ENCODE measurements around the gene YIPF2.
A peak's percentile ranks its signal among the peaks of the same experiment; 100 is the strongest.

The YIPF2 gene

DNA sequence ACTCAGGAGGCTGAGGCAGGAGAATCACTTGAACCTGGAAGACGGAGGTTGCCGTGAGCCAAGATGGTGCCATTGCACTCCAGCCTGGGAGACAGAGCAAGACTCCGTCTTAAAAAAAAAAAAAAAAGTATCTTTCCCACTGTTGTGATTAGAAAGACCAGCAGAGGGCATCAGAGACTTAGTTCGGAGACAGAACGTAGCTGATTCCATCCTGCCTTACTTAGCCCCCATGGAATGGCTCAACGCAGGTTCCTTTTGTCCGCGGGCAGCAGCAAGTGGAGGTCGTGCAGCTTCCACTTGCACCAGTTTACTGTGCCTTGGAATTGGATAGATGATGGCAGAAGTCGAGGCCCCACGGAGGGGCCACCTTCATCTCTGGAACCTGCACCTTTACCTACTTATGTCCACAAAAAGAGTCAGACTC, 8.2 kb upstream of the YIPF2 start:
- peak; percentile 94 for DNase-seq

DNA sequence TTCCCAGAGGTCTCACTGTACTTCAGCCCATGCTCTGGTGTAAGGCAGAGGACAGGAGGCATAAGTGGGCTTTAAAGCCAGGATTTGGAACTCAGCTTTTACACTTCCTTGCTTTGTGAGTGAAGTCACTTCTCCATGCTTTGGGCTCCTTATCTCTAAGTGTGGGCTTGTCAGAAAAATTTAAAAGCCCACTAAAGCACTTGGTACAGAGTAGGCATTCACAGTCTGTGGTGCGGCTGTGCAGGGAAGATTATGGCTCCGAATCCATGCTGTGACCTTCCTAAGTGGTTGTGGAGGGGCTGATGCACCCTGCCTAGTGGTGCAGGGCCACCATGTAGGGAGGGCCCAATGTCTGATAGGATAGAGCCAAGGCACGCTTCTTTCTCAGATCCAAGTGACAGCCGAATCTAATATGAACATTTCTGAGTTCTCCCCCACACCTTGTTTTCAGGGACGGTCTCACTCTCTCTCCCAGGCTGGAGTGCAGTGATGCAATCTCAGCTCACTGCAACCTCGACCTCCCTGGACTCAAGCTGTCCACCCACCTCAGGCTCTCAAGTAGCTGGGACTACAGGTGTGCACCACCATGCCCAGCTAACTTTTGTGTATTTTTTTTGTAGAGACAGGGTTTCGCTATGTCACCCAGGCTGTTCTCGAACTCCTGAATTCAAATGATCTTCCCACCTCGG, 7.1 kb upstream of the YIPF2 start:
- DNase-seq: no peak

DNA sequence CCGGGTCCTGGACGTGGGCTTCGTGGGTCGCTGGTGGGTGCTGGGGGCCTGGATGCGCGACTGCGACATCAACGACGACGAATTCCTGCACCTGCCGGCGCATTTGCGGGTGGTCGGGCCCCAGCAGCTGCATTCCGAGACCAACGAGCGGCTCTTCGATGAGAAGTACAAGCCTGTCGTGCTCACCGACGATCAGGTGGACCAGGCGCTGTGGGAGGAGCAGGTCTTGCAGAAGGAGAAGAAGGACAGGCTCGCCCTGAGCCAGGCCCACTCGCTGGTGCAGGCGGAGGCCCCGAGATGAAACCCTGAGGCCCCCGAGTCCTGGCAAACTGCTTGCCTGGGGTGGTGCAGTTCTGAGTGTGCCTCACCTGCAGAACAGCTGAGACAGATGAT, 959 bp upstream of the YIPF2 start:
- DNase-seq: no peak

DNA sequence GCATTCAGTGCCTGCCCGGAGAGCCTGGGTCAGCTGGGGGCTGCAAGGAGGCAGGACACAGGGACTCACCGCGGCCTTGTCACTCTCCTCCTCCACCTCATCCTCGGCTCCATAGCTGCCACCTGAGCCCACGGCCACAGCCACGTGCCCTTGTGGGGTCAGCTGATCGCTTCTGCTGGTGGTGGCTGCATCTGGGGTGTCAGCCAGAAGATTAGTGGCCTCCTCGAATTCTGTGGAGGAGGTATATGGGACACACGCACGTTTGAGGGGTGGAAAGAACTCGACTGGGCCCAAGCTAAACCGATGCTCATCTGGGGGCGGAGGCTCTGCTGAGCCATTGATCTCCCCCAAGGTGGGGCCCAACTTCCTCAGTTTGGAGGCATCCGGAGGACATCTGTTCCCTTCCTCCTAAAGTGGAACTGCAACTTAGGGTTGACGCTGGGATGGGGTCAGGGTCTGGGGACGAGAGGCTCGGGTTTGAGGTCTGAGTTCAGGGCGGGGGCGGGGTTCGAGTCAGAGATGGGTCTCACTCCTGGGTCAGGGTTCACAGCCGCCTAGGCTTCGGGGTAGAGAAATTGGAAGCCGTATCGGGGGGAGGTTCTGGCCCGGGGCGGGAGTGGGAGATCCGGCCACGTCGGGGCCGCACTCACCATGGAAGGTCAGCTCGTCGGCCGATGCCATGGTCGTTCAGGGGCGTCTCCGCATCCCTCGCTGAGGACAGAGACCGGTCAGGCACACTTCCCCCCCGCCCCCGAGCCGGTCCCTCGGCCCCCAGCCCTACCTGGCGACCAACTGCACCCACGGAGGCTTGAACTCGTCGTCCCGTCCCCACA, 493 bp downstream of the YIPF2 start:
- DNase-seq: no peak

DNA sequence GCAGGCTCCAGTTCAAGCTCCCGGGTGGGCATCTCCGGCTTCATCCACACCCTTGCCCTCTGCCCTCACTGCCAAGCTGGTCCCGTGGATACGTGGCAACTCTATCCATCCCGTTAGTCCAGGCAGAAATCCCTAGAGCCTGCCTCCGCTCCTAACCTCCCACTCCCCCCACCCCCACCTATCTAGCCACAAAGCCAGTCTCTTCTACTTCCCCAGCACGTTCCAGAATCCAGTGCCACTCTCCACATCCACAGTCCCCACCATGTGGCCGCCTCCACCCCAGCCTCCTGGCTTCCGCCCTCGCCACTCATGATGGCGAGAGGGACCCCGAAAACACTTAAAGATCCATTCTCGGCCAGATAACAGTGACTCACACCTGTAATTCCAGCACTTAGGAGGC, 3.8 kb downstream of the YIPF2 start:
- no peak for DNase-seq

DNA sequence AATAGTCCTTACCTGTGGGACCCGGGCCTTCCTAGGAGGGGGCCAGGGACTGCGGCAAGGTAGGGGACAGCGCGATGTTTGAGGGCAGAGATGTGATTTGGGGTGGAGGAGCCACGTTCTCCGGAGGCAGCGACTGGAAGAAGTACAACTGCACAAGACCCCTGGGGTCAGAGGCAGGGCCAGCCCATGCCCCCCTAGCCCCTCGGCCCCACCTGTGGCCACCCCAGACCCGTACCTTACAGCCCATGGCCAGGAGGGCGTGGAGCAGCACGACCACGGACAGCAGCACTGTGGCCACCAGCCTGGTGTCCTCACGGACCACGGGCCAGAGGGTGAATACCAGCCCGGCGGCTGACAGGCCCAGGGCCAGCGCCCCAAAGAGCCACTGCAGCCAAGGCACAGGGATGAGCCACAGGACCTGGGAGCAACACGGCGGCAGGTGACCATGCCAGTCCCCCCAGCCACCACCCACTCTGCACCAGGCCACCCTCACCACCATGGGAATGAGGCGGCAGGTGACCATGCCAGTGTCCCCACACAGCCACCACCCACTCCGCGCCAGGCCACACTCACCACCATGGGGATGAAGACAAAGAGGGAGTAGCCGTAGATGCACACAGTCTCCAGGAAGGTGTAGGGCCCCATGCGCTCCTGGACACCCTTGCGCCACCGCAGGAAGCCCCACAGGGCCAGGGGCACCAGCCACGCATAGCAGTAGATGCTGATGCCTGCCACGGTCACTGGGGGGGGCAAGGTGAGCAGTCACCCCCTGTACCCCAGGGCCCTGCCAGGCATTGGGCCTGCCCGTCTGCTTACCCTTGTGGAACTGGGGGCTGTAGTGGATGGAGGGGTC, 5.0 kb downstream of the YIPF2 start:
- DNase-seq: no peak

DNA sequence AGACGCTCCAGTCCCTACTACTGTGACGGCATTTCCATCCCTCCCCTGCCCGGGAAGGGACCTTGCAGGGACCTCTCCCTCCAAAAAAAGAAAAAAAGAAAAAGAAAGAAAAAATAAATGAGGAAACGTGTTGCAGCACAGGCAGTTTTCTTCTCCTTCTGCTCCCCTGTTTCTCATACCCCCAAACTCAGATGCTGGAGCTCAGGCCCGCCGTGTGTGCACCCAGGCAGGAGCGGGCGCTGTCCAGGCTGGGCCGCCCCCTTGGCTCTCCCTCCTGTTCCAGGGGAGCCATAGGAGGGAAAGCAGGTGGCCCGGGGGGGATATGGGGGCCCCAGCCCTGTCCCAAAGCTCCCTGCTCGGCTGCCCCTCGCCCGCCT, 5.8 kb downstream of the YIPF2 start:
- DNase-seq: no peak

DNA sequence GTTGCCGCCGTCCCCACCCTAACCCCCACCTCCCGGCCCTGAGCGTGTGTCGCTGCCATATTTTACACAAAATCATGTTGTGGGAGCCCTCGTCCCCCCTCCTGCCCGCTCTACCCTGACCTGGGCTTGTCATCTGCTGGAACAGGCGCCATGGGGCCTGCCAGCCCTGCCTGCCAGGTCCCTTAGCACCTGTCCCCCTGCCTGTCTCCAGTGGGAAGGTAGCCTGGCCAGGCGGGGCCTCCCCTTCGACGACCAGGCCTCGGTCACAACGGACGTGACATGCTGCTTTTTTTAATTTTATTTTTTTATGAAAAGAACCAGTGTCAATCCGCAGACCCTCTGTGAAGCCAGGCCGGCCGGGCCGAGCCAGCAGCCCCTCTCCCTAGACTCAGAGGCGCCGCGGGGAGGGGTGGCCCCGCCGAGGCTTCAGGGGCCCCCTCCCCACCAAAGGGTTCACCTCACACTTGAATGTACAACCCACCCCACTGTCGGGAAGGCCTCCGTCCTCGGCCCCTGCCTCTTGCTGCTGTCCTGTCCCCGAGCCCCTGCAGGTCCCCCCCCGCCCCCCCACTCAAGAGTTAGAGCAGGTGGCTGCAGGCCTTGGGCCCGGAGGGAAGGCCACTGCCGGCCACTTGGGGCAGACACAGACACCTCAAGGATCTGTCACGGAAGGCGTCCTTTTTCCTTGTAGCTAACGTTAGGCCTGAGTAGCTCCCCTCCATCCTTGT, 6.4 kb downstream of the YIPF2 start:
- DNase-seq: no peak

DNA sequence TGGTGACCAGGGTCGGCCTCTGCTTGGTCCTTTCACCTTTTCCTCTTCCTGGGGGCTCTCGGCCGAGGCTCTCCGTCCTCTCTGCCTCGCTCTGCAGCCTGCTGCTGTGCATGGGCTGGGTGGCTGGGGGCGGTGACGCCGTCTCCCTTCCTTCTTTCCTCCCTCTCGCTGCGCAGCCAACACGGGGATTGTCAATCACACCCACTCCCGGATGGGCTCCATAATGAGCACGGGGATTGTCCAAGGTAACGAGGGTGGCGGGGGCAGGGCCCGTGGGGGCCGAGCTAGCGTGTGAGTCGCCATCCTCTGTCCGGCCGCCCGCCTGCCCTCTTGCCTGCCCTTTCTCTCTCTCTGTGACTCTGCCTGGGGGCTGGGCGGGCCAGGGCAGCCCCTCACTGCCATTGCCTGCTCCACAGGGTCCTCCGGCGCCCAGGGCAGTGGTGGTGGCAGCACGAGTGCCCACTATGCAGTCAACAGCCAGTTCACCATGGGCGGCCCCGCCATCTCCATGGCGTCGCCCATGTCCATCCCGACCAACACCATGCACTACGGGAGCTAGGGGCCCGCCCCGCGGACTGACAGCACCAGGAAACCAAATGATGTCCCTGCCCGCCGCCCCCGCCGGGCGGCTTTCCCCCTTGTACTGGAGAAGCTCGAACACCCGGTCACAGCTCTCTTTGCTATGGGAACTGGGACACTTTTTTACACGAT, 7.1 kb downstream of the YIPF2 start:
- DNase-seq: no peak

DNA sequence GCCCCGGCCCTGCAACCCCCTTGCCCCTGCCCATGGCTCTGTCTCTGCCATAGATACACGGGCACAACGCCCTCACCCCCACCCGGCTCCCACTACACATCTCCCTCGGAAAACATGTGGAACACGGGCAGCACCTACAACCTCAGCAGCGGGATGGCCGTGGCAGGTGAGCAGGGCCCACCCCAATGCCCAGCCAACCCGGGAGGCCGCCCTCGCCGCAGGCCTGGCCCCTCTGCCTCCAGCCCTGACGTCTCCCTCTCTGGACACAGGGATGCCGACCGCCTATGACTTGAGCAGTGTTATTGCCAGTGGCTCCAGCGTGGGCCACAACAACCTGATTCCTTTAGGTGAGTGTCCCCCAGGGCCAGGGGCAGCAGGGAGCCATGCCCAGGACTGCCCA, 7.7 kb downstream of the YIPF2 start:
- no peak for DNase-seq

DNA sequence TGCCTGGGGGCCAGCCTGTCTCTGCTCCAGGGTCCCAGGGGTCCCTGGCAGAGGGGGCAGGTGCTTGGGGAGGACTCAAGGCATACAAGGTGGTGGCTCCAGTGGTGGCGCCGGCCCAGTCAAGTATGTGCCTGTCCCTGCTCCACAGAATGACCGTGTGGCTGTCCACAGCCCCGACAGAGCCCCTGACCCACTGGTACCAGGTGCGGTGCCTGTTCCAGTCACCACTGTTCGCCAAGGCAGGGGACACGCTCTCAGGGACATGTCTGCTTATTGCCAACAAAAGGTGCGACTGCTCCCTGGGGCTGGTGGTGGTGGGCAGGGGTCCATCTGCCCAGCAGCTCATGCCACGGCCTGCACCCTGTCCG, 8.2 kb downstream of the YIPF2 start:
- no peak for DNase-seq

DNA sequence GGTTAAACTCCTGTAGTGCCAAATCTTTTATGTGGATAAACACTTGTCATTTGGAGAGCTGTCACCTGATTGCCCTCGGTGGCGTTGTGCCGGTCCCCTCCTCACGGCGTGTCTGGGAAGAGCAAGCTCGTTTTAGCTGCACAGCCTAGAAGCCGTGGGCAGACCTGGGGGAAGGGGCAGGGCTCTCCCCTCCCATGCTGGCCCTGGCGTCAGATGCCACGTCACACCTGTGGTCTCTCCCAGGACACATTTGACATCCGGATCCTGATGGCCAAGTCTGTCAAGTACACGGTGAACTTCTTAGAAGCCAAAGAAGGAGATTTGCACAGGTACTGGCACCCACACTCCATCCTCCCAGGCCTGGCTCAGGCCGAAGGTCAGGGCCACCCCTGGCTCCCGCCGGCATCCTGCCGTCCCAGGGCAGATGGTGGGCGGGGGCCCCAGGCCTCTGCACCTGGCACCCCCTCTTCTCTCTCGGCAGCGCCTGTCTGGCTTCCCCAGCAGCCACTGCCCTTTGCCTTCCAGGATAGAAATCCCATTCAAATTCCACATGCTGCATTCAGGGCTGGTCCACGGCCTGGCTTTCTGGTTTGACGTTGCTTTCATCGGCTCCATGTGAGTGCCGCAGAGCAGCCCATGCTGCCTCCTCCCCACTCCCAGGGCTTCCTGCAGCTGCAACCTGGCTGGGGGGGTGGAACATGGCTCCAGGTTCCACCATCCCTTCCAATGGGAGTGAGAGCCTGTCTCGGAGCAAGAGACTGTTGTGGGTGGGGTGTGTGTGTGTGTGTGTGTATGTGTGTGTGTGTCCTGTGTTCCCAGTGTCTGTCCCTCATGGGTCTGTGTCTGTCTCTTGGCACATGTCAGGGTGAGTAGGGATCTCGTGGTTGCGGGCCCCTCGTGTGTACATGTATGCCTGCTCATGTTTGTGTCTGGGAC, 8.8 kb downstream of the YIPF2 start:
- DNase-seq: peak; percentile 86

DNA sequence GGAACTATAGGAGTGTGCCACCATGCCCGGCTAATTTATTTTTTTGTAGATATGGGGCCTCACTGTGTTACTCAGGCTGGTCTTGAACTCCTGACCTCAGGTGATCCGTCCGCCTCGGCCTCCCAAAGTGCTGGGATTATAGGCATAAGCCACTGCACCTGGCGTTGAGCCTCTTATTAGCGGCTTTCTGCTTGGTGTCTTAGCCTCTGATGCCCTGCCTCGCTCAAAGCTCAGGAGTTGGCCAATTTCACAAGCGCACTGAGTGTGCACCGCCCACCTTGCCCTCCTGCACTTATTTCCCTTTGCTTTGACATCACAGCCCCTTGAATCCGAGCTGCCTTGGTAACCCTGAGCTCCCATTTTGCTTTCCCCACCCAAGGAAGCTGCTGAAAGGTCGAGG, 10.1 kb downstream of the YIPF2 start:
- peak; percentile 33 for DNase-seq

DNA sequence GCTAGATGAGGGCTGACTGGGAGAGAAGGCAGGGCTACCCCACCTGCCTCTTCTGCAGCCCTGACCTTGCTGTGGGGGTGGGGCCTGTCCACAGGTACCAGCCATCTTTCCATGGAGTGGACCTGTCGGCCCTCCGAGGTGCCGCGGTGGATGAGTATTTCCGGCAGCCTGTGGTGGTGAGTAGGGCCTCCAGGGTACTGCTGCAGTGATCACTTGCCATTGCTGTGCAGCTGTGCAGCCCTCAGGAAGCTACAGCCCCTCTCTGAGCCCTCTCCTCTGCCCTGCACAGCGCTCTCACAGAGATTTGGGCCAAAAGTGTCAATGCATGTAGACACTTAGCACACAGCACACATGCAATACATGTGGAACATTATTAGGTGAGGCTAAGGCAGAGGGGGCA, 11.8 kb downstream of the YIPF2 start:
- DNase-seq: no peak

DNA sequence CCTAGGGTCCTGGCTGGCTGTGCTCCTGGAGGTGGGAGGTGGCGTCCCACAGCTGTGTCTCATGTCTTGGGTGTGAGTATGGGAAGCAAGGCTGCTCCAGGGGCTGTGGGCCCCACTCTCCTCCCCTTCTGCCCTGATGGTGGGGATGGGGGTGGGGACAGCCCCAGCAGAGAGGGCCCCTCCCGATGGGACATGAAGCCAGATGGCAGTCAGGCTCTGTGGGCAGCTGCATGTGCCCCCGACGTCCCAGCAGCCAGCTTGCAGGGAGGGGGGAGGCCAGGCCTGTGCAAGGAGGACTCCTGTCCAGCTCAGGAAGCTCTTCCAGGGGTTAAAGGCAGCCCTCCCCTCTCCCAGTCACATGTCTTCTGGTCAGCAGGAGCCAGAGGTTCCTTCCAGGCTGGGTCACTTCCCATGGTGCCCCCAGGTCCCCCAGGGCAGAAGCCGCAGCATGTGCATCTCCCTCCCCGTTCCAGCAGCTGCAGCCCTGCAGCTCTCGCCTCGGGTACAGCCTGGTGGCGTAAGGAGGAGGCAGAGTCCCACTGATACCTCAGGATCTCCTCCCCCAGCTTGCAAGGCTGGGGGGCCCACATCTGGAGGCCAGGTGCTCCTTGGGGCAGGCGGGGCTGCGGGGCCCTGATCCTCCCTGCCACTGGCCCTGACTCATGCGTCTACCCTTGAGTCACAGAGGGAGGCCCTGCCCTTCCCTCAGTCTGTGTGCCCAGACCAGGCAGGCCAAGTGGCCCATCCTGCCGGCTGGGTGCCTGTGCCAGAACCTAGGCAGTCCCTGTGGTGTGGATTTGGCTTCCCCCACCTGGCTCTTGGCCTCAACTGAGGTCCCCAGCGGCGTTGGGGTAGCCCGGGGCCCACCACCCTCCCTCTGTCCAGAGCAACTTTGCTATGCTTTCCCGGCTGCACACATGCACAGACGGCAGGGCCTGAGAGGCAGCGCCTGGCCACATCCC, 13.0 kb downstream of the YIPF2 start:
- no peak for DNase-seq

DNA sequence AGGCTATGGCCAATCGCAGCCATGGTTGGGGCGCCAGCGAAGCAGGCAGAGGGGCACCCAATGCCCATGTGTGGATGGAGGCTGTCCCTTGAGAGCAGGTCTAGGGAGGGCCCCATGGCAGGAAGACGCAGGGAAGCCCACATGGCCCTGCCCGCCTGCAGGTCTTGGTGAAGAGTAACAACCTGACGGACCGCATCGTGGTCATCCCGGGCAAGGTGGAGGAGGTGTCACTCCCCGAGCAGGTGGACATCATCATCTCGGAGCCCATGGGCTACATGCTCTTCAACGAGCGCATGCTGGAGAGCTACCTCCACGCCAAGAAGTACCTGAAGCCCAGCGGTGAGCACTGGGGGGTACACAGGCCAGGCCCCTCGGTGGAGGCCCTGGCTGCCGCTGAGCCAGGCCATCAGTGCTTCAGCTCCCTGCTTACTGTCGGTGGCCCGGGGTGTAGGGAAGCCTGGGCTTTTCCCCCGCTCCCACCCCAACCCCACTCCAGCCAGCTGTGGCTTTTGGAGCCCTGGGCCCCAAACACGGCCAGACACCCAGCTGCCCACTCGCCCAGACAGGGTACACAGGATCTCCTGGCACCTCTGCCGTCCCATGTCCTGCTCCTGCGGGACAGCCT, 14.6 kb downstream of the YIPF2 start:
- DNase-seq: no peak

DNA sequence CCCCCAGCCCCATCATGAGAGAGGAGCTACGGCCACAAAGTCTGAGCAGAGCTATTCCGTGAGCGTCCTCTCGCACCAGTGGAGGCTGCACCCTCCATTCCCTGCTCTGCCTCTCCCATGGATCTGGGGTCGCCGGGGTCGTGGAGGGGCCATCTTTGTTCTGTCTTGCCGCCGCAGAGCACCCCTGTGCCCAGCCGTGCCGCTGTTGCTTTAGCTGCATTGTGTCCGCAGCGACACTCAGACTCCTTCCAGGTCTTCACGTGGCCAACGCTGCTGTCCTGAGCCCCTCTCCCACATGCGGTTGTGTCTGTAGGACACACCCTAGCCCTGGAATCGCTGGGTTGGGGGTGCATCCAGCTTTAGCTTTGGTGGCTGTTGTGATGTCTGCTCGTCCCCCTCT, 15.8 kb downstream of the YIPF2 start:
- no peak for DNase-seq

DNA sequence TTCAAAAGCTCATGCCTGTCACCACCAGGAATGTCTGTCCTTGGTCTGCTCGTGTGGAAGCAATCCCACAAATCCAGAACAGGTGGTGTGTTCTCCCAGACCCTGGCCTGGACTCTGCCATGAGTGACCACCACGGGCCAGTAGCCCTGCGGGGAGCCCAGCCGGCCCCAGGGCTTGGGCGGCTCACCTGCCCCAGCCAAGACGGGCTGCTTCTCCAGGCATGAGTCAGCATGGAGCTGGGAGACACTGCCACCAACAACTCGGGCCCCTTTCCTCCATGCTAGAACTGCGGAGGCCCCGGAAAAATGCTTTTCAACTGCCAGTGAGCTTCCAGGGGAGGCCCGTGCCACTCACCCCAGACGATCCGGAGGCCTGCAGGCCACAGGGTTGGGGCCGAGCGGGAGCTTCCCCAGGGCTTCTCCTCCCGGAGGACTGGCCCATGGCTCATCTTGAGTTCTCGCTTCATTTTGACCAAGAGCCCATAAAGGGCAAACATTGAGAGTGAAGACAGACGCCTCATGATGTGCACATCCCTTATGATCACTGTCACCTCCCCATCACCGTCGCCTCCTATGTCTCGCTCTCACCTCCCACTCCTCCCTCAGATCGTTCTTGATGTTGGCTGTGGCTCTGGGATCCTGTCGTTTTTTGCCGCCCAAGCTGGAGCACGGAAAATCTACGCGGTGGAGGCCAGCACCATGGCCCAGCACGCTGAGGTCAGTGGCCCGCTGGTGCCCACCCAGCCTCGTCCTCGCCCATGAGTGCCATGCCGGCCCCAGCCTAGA, 16.7 kb downstream of the YIPF2 start:
- DNase-seq: no peak
